ENCODE results near the gene UVSSA.
A peak's percentile ranks its signal among the peaks of the same experiment; 100 is the strongest.

The UVSSA gene

GRCh38 chr4:1346781-1347409, at the start of gene UVSSA:
TSS of gene UVSSA (plus strand) at chr4:1347208. CDS start at chr4:1348092, 884 bp downstream.
- H3K27ac Mint-ChIP-seq: peak within 1 kb of the TSS; percentile 91
- peak within 1 kb of the TSS; percentile 97 for H3K4me3 Mint-ChIP-seq
- H3K27me3 Mint-ChIP-seq: no peaks in the 10 kb centered on the region
- H3K36me3 Mint-ChIP-seq: no peaks in the 10 kb centered on the region
- no peaks in the 10 kb centered on the region for H3K9me3 Mint-ChIP-seq (ENCODE audit: low read depth)
- peaks cover 40% of the 10 kb centered on the region for H3K4me1 Mint-ChIP-seq (ENCODE audit: low read depth)

GRCh38 chr4:1297456-1298325, 49.3 kb upstream of the UVSSA start:
- Mint-ChIP-seq H3K4me1 (ENCODE audit: low read depth) (peaks cover 50% of the 10 kb centered on the region), H3K4me3 (no peak overlapping the region), H3K27me3 (no peaks in the 10 kb centered on the region), H3K27ac (no peak overlapping the region), H3K36me3 (no peaks in the 10 kb centered on the region), H3K9me3 (ENCODE audit: low read depth) (no peaks in the 10 kb centered on the region)

- no peaks in the 10 kb centered on the region for H3K27me3 Mint-ChIP-seq
- H3K9me3 Mint-ChIP-seq (ENCODE audit: low read depth): no peaks in the 10 kb centered on the region
- no peaks in the 10 kb centered on the region for H3K36me3 Mint-ChIP-seq
- H3K4me3 Mint-ChIP-seq: no peak overlapping the region
- peaks cover 49% of the 10 kb centered on the region for H3K4me1 Mint-ChIP-seq (ENCODE audit: low read depth)
- H3K27ac Mint-ChIP-seq: no peak overlapping the region
Observed at GRCh38 chr4:1298461-1298860, 48.5 kb upstream of the UVSSA start.

GRCh38 chr4:1299301-1299860, 47.6 kb upstream of the UVSSA start:
- Mint-ChIP-seq H3K9me3 (ENCODE audit: low read depth) (no peaks in the 10 kb centered on the region), H3K27ac (no peak overlapping the region), H3K27me3 (no peaks in the 10 kb centered on the region), H3K4me3 (no peak overlapping the region), H3K4me1 (ENCODE audit: low read depth) (peaks cover 41% of the 10 kb centered on the region), H3K36me3 (no peaks in the 10 kb centered on the region)

- Mint-ChIP-seq H3K27me3 (no peaks in the 10 kb centered on the region), H3K9me3 (ENCODE audit: low read depth) (no peaks in the 10 kb centered on the region), H3K36me3 (peaks cover 2% of the 10 kb centered on the region), H3K27ac (no peak overlapping the region), H3K4me1 (ENCODE audit: low read depth) (peaks cover 42% of the 10 kb centered on the region), H3K4me3 (no peak overlapping the region)
Observed at GRCh38 chr4:1300466-1301455, 46.2 kb upstream of the UVSSA start.

GRCh38 chr4:1302159-1302558, 44.8 kb upstream of the UVSSA start:
- no peaks in the 10 kb centered on the region for H3K9me3 Mint-ChIP-seq (ENCODE audit: low read depth)
- H3K27me3 Mint-ChIP-seq: no peaks in the 10 kb centered on the region

GRCh38 chr4:1305261-1305711, 41.7 kb upstream of the UVSSA start:
- H3K27ac Mint-ChIP-seq: no peak overlapping the region
- H3K27me3 Mint-ChIP-seq: no peaks in the 10 kb centered on the region
- H3K4me1 Mint-ChIP-seq (ENCODE audit: low read depth): peaks cover 57% of the 10 kb centered on the region
- H3K9me3 Mint-ChIP-seq (ENCODE audit: low read depth): no peaks in the 10 kb centered on the region
- peak overlapping the region; percentile 3 for H3K4me3 Mint-ChIP-seq
- H3K36me3 Mint-ChIP-seq: peaks cover 2% of the 10 kb centered on the region

More at GRCh38 chr4:1302159-1302558, 44.8 kb upstream of the UVSSA start:
- Mint-ChIP-seq H3K27ac (peak overlapping the region; percentile 41), H3K4me1 (ENCODE audit: low read depth) (peaks cover 47% of the 10 kb centered on the region), H3K4me3 (no peak overlapping the region), H3K36me3 (peaks cover 2% of the 10 kb centered on the region)

GRCh38 chr4:1305781-1306455, 41.1 kb upstream of the UVSSA start:
- H3K36me3 Mint-ChIP-seq: peaks cover 2% of the 10 kb centered on the region
- H3K4me3 Mint-ChIP-seq: peak overlapping the region; percentile 3
- peak overlapping the region; percentile 36 for H3K27ac Mint-ChIP-seq
- H3K4me1 Mint-ChIP-seq (ENCODE audit: low read depth): peaks cover 58% of the 10 kb centered on the region
- no peaks in the 10 kb centered on the region for H3K9me3 Mint-ChIP-seq (ENCODE audit: low read depth)
- no peaks in the 10 kb centered on the region for H3K27me3 Mint-ChIP-seq

- peak overlapping the region; percentile 13 for H3K27ac Mint-ChIP-seq
- no peaks in the 10 kb centered on the region for H3K9me3 Mint-ChIP-seq (ENCODE audit: low read depth)
- peaks cover 2% of the 10 kb centered on the region for H3K36me3 Mint-ChIP-seq
- peak overlapping the region; percentile 76 for H3K4me3 Mint-ChIP-seq
- peaks cover 56% of the 10 kb centered on the region for H3K4me1 Mint-ChIP-seq (ENCODE audit: low read depth)
- H3K27me3 Mint-ChIP-seq: no peaks in the 10 kb centered on the region
Observed at GRCh38 chr4:1307951-1308735, 38.9 kb upstream of the UVSSA start.

GRCh38 chr4:1309261-1310010, 37.6 kb upstream of the UVSSA start:
- H3K27me3 Mint-ChIP-seq: no peaks in the 10 kb centered on the region
- H3K9me3 Mint-ChIP-seq (ENCODE audit: low read depth): no peaks in the 10 kb centered on the region
- H3K4me1 Mint-ChIP-seq (ENCODE audit: low read depth): peaks cover 58% of the 10 kb centered on the region
- peak overlapping the region; percentile 76 for H3K4me3 Mint-ChIP-seq
- H3K36me3 Mint-ChIP-seq: peaks cover 5% of the 10 kb centered on the region
- peak overlapping the region; percentile 13 for H3K27ac Mint-ChIP-seq

- no peaks in the 10 kb centered on the region for H3K27me3 Mint-ChIP-seq
- peaks cover 53% of the 10 kb centered on the region for H3K4me1 Mint-ChIP-seq (ENCODE audit: low read depth)
- peaks cover 3% of the 10 kb centered on the region for H3K36me3 Mint-ChIP-seq
- H3K27ac Mint-ChIP-seq: no peak overlapping the region
- H3K9me3 Mint-ChIP-seq (ENCODE audit: low read depth): no peaks in the 10 kb centered on the region
- H3K4me3 Mint-ChIP-seq: peak overlapping the region; percentile 64
Observed at GRCh38 chr4:1310031-1310795, 36.8 kb upstream of the UVSSA start.
